Retinal pigment epithelial cell (primary cell): ENCODE data around the gene PRAMEF1.
"Not testable (repeated sequence)": the region's sequence is repeated elsewhere in the genome, so short reads cannot be mapped to it uniquely, and the experiment has no call there.

Experiments
- DNase-seq: peaks from one replicate; pipeline ENCODE4 v3.0.0-alpha.2; 2010; ENCODE audit warnings: low read depth
- H3K4me3 ChIP-seq: 2 replicates; pipeline ENCODE4 v1.5.1; 2011; ENCODE audit warnings: mild to moderate bottlenecking, low read length, control low read depth, moderate library complexity
- CTCF ChIP-seq: conservative IDR thresholded peaks from 2 replicates; pipeline ENCODE4 v1.5.1; 2011; ENCODE audit warnings: low read depth, low read length, control low read depth, inconsistent platforms

The PRAMEF1 gene

GRCh38 chr1:12809933-12810332, 18.7 kb downstream of the PRAMEF1 start:
- no peak overlapping the region for H3K4me3 ChIP-seq
- DNase-seq, result no peak
- TF ChIP-seq CTCF, result no peak

- TF ChIP-seq CTCF, result no peak
- no peak for DNase-seq
- no peak overlapping the region for H3K4me3 ChIP-seq
Observed at GRCh38 chr1:12810691-12811408, 19.7 kb downstream of the PRAMEF1 start.

GRCh38 chr1:12811409-12811784, 20.2 kb downstream of the PRAMEF1 start:
- TF ChIP-seq CTCF, result no peak
- H3K4me3 ChIP-seq, result no peak overlapping the region
- DNase-seq, result no peak

- DNase-seq, H3K4me3 ChIP-seq: not testable (repeated sequence)
Observed at GRCh38 chr1:12819061-12819460, 27.9 kb downstream of the PRAMEF1 start.

- not testable (repeated sequence) for DNase-seq, H3K4me3 ChIP-seq
Observed at GRCh38 chr1:12831310-12831709, 40.1 kb downstream of the PRAMEF1 start, which contains the start of gene PRAMEF11. TSS of gene PRAMEF11 (minus strand) at chr1:12831410. CDS start at chr1:12828789, 2,621 bp downstream.

- DNase-seq, H3K4me3 ChIP-seq: not testable (repeated sequence)
Observed at GRCh38 chr1:12833251-12833650, 42.1 kb downstream of the PRAMEF1 start.
